NCI-H2227 treated with DMSO at 0.1 percent for 48 hours (cell line): ENCODE measurements around the gene MSRB2.
A peak's percentile ranks its signal among the peaks of the same experiment; 100 is the strongest.
"Not testable (repeated sequence)": the region's sequence is repeated elsewhere in the genome, so short reads cannot be mapped to it uniquely, and the experiment has no call there.

ENCODE experiments used
- DNase-seq: peaks from one replicate; lab custom pipeline; 2025; lab: John Stamatoyannopoulos, UW

MSRB2 gene

DNA sequence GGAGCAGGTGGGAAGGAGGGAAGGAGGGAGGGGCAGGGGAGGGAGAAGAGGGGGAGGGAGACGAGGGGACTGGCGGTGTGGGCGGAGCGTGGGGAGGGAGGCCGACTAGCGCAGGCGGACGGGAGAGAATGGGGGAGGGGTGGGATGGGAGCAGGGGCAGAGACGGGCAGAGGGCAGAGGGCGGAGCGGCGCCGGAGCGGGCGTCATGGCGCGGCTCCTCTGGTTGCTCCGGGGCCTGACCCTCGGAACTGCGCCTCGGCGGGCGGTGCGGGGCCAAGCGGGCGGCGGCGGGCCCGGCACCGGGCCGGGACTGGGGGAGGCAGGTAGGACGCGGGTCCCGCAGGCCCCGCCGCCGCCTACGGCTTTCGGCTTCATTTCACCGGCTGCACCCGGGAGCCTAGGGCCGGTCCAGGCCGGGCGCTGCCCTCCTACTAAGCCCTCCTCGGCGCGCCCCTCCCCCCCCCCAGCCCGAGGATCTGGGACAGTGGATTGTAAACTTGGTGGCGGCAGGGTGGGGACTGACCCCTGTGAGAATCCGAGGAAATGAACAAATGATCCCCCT lies at the start of gene MSRB2:
MSRB2 (plus strand) TSS at position 176 of the 562 bp plus-strand sequence; CDS start at position 206, 30 bp downstream.
- peak; percentile 67 for DNase-seq

DNA sequence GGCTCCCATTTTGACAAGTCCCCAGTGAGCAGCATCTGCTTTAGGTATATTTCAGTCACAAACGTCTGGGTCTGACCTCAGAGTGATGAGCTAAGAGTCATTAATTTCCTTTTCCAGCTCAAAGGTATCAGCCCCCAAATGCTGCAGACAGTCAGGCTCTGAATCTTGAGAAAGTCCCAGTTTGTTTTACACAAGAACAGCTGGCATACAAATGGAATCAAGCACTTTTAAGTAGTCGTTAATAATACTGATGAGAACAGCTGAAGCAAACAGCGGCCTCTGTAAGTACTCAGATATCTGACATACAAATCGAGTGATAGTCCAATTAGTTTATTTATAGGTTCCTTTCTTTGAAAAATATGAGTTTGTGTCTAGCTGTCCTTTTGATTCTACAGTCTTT lies 49.4 kb upstream of the MSRB2 start:
- no peak for DNase-seq

DNA sequence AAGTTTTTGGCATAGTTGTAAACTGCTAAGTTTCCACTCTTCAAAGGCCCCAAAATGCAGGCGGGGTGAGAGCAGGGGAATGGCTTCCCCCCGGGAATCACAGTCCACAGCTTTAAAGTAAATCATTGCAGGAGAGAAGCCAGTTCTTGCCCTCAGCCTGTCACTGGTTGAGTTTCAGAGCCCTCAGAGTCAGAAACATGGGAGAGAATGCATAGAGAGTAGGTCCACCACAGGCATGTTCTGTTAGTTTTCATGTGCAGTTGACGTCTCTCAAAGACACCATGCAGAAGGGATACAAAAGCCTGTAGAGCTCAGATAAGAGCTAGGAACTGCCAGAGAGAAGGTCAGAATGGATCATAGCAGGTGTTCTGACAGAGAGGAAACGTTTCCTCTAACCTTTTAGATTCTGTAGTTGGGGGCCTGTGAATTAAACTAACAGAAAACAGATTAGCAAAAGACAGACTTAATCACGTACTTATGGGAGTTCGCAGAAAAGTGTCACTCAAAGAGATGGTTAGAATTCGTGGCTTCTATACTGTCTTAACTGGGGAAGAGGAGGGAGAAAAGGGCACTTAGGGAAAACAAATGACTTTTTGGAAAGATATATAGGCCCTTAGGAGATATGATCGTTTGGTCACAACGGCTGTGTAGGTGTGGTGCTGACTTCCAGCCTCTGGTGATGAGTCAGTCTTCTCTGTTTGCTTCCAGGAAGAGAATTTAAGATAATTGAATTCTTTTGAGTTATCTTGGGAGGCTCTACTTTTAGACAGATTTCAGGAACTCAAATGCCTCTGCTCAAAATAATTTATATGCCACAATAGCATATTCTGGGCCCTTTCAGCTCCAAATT lies 48.0 kb upstream of the MSRB2 start:
- DNase-seq: no peak

- DNase-seq: no peak
These were observed 47.2 kb upstream of the MSRB2 start for GRCh38 chr10:23048191-23048590.

GRCh38 chr10:23051278-23051677 lies 44.1 kb upstream of the MSRB2 start:
- DNase-seq: no peak

DNA sequence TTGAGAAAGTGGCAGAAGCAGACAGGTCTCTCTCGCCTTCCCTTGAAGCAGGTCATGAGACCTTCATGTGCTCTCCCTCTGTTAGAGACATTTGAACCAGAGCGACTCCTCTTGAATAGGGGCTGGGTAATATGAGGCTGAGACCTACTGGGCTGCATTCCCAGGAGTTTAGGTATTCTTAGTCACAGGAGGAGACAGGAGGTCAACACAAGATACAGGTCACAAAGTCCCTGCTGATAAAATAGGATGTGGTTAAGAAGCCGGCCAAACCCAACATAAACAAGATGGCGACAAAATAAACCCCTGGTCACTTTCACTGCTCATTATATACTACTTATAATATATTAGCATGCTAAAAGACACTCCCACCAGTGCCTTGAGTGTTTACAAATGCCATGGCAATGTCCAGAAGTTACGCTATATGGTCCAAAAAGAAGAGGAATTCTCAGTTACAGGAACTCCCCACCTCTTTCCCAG lies 43.5 kb upstream of the MSRB2 start:
- no peak for DNase-seq

GRCh38 chr10:23053036-23053435 lies 42.3 kb upstream of the MSRB2 start:
- no peak for DNase-seq

DNA sequence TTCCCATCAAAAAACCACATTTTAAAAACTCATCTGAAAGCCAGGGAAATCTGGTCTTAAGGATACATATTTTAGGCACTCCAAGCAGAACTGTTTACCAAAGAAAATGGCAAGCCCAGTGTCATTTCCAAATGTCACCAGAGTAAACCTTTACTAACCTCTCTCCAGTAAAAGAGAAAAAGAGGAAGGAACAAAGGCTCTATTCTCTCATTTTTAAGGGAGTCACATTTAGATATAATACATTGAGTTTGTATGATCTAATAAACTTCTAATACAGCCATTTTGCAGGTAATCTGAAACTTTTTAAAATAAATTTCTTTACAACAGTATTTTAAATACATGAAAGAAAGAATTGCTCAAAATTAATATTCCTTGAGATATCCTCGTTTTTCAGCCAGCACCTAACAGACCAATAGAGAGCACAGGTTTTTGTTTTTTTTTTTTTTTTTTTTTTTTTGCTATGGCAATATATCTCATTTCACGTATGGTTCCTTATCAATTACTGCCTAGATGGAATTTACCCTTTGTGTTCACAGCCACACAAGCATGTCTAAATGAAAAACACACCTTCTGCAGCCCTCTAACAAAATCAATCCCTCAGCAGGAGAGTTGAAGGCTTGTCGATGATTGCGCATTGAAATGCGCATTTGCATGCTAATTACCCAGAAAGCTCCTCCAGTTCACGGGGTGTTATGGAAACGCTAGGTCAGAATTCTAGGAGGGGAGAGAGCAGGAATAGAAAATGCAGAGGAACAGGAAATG lies 39.8 kb upstream of the MSRB2 start:
- no peak for DNase-seq

DNA sequence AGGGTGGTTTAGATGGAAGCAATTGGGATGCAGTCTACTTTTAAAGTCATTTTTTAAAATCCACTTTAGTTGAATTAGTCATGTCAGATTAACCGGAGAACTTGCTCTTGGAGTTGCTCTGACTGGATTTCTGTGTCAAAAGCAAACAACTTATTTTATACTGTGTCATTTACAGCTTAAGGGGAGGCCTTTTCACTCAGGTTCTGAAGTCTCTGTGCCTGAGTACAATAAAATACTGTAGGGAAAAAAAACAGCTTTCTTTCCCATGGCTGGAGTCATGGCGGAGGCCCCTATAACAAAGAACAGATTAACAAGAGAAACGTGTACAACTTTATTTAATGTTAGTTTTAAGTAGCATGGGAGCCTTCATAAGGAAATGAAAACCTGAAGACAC lies 39.2 kb upstream of the MSRB2 start:
- no peak for DNase-seq

DNA sequence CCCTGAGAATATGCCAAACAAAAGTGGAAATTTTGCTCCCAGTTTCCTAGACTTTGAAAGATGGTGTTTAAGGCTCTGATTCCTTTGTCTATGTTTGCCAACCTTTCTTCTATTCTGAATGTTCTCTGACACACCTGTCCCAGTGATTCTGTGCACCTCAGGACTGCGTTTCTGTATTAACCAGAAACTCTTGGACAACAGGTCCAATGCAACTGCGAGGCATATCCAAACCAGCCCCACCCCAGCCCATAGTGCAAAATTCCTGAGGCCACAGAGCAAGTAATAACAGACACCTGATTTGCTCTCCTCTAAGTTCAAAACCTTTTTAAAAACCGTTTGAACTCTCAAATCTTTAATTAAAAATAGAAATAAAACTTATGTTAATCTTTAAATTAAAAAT lies 37.0 kb upstream of the MSRB2 start:
- no peak for DNase-seq

DNA sequence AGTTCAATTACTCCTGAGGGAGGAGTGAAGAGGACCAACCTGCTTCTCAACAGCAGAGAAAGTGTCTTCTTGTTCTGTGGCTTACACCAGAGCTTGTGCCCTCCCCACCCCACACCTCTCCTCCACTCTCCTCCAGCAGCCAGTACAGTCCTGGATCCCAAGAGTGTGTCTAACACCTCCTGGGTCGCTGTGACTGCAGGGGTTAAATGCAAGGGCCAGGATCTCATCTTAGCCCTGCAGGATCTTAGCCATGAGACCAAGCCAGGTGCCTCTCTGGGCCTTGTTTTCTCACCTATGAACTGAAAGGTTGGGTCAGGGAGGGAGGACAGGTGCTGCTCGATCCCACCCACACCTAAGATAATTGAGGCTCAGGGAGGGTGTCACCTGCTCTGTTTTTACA lies 34.5 kb upstream of the MSRB2 start:
- no peak for DNase-seq

DNA sequence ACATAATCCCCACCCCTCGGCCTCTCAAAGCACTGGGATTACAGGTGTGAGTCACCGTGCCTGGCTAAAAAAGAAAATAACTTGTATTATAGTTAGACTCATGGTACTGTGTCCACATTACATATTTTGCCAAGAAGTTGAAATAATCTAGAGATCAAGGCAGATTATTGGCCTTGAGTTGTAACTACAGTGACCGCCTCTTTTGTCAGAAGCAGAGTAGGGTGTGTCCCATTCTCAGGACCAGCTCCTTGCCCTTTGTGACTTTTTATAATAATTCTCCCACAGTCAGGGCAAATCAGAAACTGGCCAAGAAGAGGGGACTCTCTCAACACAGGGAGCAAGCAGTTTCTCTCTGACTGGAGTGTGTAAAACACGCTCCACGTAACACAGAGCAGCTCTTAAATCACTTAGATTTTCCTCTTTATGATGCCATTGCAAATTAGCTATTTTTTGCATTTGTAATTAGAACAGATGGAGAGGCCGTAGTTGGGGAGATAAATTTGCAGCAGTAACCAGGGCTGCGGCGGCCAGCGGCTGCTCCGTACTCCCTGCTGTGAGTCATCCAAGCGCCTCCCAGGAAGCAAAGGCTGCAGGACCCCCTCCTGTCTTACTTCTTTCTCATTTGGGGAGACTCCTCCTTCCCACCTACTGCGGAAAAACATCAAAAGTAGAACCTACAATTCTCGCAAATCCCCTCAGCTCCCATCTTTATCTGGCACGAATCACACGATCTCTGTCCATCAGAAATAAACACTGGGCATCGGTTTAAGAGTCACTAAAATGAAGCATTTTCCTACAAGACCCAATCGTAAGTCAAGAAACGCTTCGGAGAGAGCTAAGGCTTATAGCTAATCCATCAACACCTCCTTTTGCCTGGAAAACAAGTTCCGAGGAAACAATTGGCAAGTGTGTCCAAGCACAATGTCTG lies 32.1 kb upstream of the MSRB2 start:
- no peak for DNase-seq

- DNase-seq: no peak
These were observed 31.2 kb upstream of the MSRB2 start for GRCh38 chr10:23063973-23064812.

DNA sequence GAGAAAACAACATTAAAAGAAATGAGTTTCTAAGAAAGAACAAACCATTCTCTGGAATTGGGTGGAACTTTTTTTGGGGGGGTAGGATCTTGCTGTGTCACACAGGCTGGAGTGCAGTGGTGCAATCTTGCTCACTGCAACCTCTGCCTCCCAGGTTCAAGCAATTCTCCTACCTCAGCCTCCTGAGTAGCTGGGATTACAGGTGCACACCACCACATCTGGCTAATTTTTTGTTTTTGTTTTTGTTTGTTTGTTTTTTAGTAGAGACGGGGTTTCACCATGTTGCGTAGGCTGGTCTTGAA lies 30.6 kb upstream of the MSRB2 start:
- DNase-seq: not testable (repeated sequence)

GRCh38 chr10:23065181-23065948 lies 30.0 kb upstream of the MSRB2 start:
- DNase-seq: no peak

DNA sequence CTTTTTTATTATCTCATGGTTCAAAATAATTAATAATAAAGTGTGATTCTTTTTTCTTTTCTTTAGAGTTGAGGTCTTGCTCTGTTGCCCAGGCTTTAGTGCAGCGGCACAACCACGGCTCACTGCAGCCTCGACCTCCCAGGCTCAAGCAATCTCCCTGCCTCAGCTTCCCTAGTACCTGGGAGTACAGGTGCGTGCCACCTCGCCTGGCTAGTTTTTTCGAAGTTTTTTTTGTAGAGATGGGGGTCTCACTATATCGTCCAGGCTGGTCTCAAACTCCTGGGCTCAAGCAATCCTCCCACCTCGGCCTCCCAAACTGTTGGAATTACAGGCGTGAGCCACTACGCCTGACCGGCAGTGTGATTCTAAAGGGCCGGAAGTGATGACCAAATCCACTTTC lies 28.0 kb upstream of the MSRB2 start:
- DNase-seq: no peak

DNA sequence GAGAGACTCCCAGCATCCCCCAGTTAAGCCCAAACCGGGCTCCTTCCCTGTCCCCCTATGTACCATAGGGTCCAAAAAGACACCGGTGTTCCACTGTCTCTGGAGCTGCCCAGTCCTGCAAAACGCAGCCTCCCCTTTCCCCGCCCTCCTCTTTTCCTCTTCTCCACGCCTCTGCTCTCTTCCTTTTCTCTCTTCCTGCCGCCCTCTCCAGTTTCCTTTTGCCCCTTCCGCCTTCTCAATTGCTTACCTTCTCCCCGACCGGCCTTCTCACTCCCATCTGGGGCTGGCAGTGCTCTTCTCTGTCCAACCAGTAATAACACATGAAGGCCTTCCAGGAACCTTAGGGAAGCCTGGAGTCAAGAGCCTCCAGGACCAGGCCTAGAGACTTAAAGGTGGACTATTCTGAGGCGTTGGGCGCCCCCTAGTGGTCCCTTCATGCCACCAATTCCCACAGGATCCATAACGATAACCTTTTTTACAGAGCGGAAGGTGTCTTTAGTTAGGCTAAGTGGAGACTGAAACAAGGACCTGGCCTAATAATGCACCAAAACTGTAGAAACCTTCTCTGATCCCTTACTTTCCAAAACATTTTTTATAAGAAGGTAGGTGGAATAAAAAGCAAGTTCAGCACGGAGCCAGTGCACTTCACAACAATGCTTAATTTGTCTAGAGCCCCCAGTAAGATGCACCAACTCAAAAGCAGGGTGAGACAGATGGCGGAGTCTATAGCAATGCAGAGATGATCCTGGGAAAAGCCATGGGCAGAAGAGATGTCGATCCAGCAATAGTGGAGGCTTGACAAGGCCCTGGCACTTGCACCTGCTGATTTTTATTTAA lies 27.2 kb upstream of the MSRB2 start:
- DNase-seq: peak; percentile 37

DNA sequence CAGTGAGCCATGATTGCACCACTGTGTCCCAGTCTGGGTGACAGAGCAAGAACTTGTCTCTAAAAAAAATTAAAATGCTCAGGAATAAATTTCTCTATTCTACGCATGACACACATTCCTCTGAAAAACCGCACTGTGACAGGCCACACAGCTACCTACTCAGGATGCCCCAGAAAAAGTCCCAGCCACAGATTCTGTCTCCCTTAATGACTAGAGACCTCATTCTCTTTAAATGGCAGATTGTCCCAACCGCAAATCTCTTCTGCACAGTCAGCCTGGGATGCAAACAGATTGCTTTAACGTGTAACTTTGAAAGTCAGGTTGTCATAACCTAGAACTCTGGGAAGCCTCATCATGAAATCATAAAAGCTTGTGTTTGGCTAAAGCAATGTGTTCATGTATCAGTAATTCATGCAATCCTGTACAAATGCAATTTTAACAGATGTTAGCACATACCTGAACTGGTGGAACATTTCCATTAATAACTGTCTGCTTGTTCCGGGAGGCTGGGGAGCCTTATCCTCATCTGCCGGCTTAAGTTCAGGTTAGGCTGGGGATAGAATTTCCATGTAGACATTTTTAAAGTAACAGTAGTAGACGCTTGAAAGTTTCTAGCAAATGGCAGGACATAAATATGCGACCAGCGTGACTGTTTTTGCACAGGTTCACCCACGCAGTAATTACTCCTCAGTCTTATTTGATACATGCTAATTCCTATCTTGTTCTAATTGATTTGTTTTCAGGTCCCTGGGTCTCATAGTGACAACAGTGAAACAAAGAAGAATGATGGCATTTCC lies 26.2 kb upstream of the MSRB2 start:
- no peak for DNase-seq
